ENCODE results near the gene ARL9.

The ARL9 gene

DNA sequence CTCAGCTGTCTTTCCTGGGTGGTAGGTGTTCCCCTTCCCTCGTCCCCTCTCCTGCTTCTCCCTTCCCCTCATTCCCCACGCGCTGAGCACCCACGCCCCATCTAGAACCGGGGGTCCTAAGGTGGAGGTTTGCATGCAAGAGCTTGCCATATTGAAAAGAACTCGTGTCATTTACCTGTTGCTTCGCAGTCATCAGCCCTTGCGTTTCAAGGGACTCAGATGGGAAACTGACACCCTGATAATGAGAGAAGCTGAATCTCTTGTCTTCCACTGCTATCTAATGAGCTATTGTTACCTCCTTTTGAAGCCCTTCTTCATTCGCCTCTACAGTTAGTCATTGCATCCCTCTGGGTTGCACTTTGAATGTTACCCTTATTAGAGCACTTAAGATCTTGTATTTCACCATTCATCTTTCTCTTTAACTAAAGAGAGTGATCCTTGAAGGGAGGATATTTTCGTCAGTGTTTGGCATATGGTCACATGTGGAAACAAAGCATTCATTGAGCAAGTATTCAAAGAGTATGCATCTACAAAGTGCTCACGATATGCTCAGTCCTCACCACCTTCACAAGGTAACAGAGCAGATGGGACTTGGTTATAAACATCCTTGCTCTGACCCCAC is 25.7 kb downstream of the ARL9 start:
- no peak for DNase-seq (ENCODE audit: low spot score)

DNA sequence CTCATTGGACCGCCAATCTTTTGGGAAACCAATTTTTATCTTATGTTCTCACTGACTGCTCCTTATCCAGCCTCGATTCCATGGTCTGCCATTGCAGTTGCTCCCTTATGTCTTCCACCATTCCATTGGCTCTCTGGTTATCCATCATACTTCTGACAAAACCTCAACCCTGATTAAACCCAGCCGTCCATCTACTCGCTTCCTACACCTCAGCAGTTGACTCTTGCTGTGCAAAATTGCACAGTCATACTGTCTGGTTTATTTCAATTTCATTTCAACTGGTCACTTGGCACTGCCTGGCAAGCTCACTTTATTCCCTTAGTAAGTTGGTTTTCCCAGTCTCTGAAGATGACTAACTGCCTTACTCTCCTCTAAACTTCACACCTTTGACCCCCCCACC is 26.2 kb downstream of the ARL9 start:
- no peak for DNase-seq (ENCODE audit: low spot score)

DNA sequence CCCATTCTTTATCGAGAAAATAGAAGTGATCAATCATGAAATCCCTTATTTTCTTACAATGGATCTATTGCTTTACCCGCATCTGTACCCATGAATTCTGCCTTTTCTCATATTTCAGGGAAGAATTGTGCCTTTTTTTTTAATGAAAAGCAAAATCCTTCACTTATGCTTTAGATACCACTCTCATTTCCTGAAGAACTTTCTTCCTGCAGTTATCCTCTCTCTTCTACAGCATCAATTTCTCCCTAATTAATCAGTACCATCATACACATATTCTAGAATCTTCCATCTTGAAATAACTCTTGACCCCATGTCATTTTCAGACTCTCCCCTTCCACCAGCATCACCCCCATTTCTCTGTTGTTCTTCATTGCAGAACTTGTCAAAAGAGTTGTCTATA is 26.6 kb downstream of the ARL9 start:
- DNase-seq (ENCODE audit: low spot score), result no peak

DNA sequence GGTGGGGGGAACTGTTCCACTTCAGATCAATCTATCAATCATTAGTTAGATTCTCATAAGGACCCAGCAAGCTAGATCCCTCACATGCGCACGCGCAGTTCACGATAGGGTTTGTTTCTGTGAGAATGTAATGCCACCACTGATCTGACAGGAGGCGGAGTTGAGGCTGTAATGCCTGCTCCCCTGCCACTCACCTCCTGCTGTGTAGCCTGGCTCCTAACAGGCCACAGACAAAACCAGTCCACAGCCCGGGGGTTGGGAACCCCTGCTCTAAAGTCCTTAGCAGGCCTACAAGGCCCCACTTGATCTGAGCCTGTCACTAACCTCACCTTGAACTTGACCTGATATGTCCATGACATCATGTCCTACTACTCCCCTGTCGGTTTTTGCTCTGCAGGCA is 30.3 kb downstream of the ARL9 start:
- DNase-seq (ENCODE audit: low spot score), result no peak

DNA sequence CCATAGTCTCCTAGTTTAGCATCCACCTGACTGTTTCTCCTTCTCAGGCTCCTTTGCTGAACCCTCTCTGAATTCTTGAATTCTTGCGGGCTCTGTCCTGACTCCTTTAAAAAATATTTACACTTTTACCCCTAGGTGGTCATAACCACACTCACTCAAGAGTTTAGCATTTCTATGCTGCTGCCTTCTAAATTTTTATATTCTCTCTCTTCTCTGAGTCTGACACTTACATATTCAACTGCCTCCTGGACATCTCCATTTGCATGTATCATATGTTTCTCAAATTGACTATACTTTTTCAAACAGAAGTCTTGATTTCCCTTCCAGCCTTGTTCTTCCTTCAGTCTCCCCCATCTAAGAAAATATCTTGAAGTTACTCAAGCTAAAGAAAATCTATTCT is 31.6 kb downstream of the ARL9 start:
- DNase-seq (ENCODE audit: low spot score), result no peak

DNA sequence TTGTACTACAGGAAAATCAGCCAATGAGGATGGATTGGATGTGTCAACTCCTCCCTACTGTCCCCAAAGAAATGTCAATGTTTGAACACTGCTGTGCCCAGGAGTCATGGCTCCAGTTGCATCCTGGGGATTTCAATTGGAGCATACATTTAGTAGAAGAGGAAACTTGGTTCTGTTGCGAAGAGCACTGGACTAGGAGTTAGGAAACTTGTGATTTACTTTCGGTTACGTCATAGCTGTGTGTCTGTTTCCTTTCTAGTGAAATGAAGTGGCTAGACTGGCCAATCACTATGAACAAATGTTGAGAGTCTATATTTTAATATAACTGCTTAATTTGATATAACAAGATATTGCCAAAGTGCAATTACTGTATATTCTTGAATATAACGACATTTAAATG is 35.2 kb downstream of the ARL9 start:
- no peak for DNase-seq (ENCODE audit: low spot score)

DNA sequence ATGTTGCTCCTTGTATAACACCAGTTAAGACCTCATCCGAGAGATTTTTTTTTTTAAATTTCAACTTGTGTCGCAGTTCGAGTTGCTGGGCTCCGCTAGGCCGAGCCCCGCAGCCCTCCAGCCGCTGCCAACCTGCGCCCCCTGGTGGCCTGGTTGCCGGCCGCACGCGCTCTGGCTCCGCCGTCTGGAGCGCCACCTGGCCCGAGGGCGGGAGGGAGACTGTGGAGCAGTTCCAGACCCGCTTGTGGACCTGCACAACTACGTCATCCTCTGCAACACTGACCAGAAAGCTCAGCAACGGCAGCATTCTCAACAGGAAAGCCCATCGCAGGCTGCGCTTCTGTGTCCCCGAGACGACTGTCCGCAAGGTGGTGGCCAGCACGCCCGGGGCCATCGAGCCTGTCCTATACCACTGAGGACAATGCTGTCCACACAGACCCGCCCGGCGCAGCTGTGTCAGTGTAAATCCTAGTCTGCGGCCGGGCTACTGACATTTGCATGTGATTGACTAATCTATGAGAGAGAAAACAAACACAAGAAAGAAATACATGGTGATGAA is 39.1 kb downstream of the ARL9 start:
- DNase-seq (ENCODE audit: low spot score), result peak; percentile 92

DNA sequence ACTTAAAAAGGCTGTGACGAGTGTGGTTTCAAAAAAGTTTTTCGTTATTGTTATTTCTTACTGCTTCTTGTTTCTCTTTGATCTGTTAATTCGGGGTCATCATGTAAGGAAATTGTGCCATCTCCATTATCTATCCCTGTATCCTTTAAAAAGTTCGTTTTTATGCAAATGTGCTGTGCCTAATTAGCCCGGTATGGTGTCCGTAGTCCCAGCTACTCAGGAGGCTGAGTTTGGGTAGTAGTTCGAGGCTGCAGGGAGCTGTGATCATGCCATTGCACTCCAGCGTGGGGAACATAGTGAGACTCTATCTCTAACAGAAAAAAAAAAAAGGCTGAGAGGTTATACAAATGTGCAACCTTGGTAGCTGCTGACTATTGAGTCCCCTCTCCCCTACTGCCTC is 45.1 kb downstream of the ARL9 start:
- no peak for DNase-seq (ENCODE audit: low spot score)

DNA sequence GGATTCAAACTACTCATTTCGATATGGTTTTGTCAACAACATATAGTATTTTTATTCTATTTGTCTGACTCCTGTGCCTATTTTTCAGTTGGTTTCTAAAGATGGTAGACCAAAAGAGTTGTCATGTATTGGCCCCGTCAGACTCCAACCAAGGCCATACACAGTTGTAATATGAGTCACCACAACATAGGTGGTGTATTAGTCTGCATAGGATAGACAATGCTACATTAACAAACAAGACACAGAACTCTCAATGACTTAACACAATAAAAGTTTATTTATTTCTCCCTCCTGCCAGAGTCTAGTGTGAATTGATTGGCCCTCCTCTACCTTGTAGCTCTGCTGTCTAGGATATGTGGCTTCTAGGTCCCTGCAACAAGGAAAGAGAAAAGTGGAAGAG is 45.9 kb downstream of the ARL9 start:
- DNase-seq (ENCODE audit: low spot score), result no peak

DNA sequence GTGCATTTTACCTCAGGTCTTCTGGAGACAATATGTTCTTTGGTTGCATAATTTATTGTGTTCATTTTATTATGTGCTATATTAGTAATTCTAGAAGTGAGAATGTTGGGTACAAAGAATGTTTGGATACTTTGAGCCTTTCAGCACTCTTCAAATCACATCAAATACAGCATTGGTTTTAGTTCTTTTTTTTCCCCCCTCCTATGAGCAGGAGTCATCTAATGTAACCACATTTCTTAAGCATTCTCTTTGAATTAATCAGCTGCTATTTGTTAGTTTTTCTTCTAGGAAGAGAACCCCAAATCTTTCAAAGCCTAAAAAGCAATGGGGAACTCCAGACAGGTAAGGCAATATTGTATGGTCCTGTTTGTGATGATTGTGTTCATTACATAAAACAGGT is 46.7 kb downstream of the ARL9 start:
- no peak for DNase-seq (ENCODE audit: low spot score)

DNA sequence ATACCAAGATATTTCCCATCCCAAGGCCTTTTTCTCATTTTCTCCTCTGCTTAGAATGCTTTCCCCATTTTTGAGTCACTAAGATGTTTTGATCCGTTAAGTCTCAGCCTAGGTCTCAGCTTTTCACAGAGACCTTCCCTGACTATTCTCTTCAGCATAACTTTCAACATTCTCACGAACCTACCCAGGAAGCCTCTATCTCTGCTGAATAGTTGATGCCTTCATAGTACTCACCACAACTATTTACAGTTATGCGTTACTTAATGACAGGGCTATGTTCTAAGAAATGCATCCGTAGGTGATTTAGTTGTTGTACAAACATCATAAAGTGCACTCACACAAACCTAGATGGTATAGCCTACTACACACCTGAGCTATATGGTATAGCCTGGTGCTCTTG is 64.5 kb downstream of the ARL9 start:
- no peak for DNase-seq (ENCODE audit: low spot score)
